Measurements from ENCODE around the gene PTPRB.

PTPRB gene

DNA sequence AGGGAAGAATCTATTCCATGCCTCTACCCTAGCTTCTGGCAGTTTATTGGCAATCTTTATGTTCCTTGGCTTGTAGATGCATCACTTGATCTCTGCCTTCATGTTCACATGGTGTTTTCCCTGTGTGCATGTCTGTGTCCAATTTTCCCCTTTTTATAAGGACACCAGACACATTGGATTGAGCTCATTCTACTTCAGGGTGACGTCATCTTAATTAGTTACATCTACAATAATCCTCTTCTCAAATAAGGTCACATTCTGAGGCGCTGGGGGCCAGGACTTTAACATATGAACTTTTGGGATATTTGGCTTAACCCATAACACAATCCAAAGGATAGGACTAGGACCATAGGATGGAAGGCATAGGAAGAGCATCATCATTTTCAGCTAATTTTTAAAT lies 169.8 kb downstream of the PTPRB start:
- DNase-seq (ENCODE audit: low read depth in 2 of 2, low spot score in 1 of 2): no peak

DNA sequence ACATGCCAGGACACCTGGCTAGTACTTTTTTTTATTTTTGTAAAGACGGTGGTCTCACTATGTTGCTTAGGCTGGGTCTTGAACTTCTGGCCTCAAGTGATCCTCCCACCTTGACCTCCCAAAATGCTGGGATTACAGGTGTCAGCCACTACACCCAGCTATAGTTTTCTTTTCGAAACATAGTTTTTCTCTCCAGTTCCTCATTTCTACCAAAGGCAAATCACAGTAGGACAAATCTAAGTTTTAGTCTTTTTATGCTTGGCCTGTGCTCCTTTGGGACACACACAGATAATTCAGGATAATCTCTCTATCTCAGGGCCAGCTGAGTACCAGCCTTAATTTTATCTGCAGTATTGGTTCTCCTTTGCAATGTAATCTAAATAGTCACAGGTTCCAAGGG lies 170.5 kb downstream of the PTPRB start:
- DNase-seq (ENCODE audit: low read depth in 2 of 2, low spot score in 1 of 2): no peak
